Smooth muscle cell (in vitro differentiated cells): ENCODE results near the gene ALCAM. TPM values are rescaled to one million over a fixed set of nuclear protein-coding genes. Genes with fewer than 3 reads are reported as not detected.

Experiments used
- DNase-seq: peaks from one replicate; lab custom pipeline; 2025; ENCODE audit not compliant: unreplicated experiment; lab: John Stamatoyannopoulos, UW
- H2AFZ ChIP-seq: fragments of 200-600 bp; sonication (generic); 2 replicates; pipeline ENCODE4 v1.6.0; 2016; ENCODE audit warnings: antibody characterized with exemption, low read depth, mild to moderate bottlenecking
- H3F3A ChIP-seq: fragments of 200-600 bp; sonication (generic); 2 replicates; pipeline ENCODE4 v1.6.0; 2017; ENCODE audit warnings: antibody characterized with exemption, low read depth
- H3K27ac ChIP-seq: fragments of 200-600 bp; sonication (generic); 2 replicates; pipeline ENCODE4 v1.5.1; 2016; ENCODE audit warnings: low read depth, mild to moderate bottlenecking
- H3K27me3 ChIP-seq: fragments of 200-600 bp; sonication (generic); 2 replicates; pipeline ENCODE4 v1.6.1; 2016; ENCODE audit warnings: low read depth, mild to moderate bottlenecking
- H3K36me3 ChIP-seq: fragments of 200-600 bp; sonication (generic); 2 replicates; pipeline ENCODE4 v1.5.1; 2016; ENCODE audit warnings: low read depth
- H3K4me1 ChIP-seq: fragments of 200-600 bp; sonication (generic); 2 replicates; pipeline ENCODE4 v1.5.1; 2016; ENCODE audit warnings: low read depth
- H3K4me2 ChIP-seq: fragments of 200-600 bp; sonication (generic); 2 replicates; pipeline ENCODE4 v1.6.0; 2016; ENCODE audit warnings: mild to moderate bottlenecking
- H3K4me3 ChIP-seq: fragments of 200-600 bp; sonication (generic); 2 replicates; pipeline ENCODE4 v1.5.1; 2016; ENCODE audit warnings: mild to moderate bottlenecking
- H3K79me2 ChIP-seq: fragments of 200-600 bp; sonication (generic); 2 replicates; pipeline ENCODE4 v1.6.0; 2016; ENCODE audit warnings: low read depth, mild to moderate bottlenecking
- H3K9ac ChIP-seq: fragments of 200-600 bp; sonication (generic); 2 replicates; pipeline ENCODE4 v1.6.0; 2016; ENCODE audit warnings: low read depth
- H3K9me3 ChIP-seq: fragments of 200-600 bp; sonication (generic); replicated peaks from 2 replicates; pipeline ENCODE4 v1.5.1; 2016; ENCODE audit warnings: low read depth
- H4K20me1 ChIP-seq: fragments of 200-600 bp; sonication (generic); 2 replicates; pipeline ENCODE4 v1.6.0; 2016; ENCODE audit warnings: low read depth
- CTCF ChIP-seq: fragments of 200-600 bp; sonication (generic); IDR thresholded peaks from 2 replicates; pipeline ENCODE4 v1.5.1; 2017; ENCODE audit warnings: borderline replicate concordance, mild to moderate bottlenecking, antibody characterized with exemption; ENCODE audit not compliant: insufficient read depth, poor library complexity, severe bottlenecking
- WGBS: methylation state at CpG from one replicate; pipeline ENCODE4 v1.1.7; 2016; ENCODE audit warnings: low lambda C conversion rate; 5-methylcytosine and 5-hydroxymethylcytosine counted together
- polyA plus RNA-seq: library from polyadenylated mRNA; unstranded; fragments of >200 nt; fragmentation: Nextera tagmentation; extraction: Ambion mirVana; gene quantifications from 2 replicates; pipeline ENCODE4 v1.2.1, GENCODE V29; 2016
- total RNA-seq: library from RNA; depleted of rRNA; stranded (reverse); fragments of >200 nt; gene quantifications from 2 replicates; pipeline ENCODE4 v1.2.3, GENCODE V29; 2014

ALCAM gene
- total and polyA plus RNA-seq, 2 experiments from 2014 or later: 110 to 314 TPM

- peak overlapping the region; percentile 2 for H3K4me3 ChIP-seq
- peaks cover 4% of the 10 kb centered on the region for H3K36me3 ChIP-seq
- DNase-seq: no peak
- H3K27me3 ChIP-seq: no peaks in the 10 kb centered on the region
- H3F3A ChIP-seq: peaks cover 33% of the 10 kb centered on the region
- WGBS: 12% methylated on average over 7 of the region's 7 CpGs
- peaks cover 11% of the 10 kb centered on the region for H3K9me3 ChIP-seq
- peak overlapping the region; percentile 82 for H3K9ac ChIP-seq
- H3K79me2 ChIP-seq: peaks cover 92% of the 10 kb centered on the region
- no peak for TF ChIP-seq CTCF
- H2AFZ ChIP-seq: peak overlapping the region; percentile 22
- peaks cover 16% of the 10 kb centered on the region for H3K4me1 ChIP-seq
- H4K20me1 ChIP-seq: no peaks in the 10 kb centered on the region
- peak overlapping the region; percentile 77 for H3K4me2 ChIP-seq
- H3K27ac ChIP-seq: peak overlapping the region; percentile 99
These were observed 27.5 kb downstream of the ALCAM start for GRCh38 chr3:105394177-105394576.

DNA sequence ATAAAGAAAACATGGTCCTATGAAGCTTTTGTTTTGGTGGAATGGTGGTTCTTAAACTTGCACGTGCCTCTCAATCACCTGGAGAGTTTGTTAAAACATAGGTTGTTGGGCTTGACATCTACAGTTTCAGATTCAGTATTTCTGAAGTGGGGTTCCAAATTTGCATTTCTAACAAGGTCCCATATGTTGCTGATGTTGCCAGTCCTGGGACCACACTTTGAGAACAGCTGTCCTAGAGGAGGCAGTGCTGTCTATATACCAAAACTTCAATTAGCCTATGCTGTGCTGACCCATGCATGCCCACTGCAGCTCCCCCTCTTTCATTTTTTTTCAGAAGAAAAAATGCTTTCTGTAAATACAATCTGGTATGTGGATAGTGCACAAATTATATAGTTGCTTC lies 31.3 kb downstream of the ALCAM start:
- Histone ChIP-seq H3K4me1 (peaks cover 26% of the 10 kb centered on the region), H3K79me2 (peaks cover 88% of the 10 kb centered on the region), H2AFZ (no peak overlapping the region), H3K4me2 (peak overlapping the region; percentile 15), H3K9me3 (no peaks in the 10 kb centered on the region), H3K27me3 (no peaks in the 10 kb centered on the region), H3K36me3 (no peaks in the 10 kb centered on the region), H3F3A (peaks cover 28% of the 10 kb centered on the region), H4K20me1 (no peaks in the 10 kb centered on the region), H3K9ac (no peak overlapping the region), H3K27ac (peak overlapping the region; percentile 99), H3K4me3 (no peak overlapping the region)
- no peak for DNase-seq
- TF ChIP-seq CTCF: no peak
- WGBS: 84% methylated on average over 1 of the region's 1 CpG

- Histone ChIP-seq H3K9ac (no peak overlapping the region), H3K27ac (peak overlapping the region; percentile 99), H3K4me3 (no peak overlapping the region), H3K4me2 (peak overlapping the region; percentile 15), H3K79me2 (peaks cover 88% of the 10 kb centered on the region), H4K20me1 (no peaks in the 10 kb centered on the region), H3K9me3 (no peaks in the 10 kb centered on the region), H3F3A (peaks cover 23% of the 10 kb centered on the region), H2AFZ (no peak overlapping the region), H3K27me3 (no peaks in the 10 kb centered on the region), H3K36me3 (peaks cover 3% of the 10 kb centered on the region), H3K4me1 (peaks cover 25% of the 10 kb centered on the region)
- no peak for DNase-seq
- TF ChIP-seq CTCF: no peak
These were observed 31.7 kb downstream of the ALCAM start for GRCh38 chr3:105398437-105398836.

DNA sequence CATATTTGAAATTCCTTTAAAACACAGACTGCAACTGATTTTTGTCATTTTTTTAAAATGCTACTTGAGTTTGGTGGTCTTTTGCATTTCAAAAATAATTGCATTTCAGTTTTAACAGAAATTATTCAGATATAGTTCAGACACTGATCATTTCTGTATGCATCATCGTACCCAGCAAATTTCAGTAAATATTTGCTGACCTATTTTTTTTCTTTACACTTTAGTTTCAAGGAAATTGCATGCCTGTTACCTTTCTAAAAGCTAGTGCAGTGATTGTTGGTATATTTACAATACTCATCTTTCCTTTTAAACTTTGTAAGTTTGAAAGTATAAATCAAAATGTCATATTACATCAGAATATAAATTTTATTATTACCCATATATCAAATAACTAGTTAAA lies 32.4 kb downstream of the ALCAM start:
- 91% methylated on average over 1 of the region's 1 CpG for WGBS
- Histone ChIP-seq H3K79me2 (peaks cover 93% of the 10 kb centered on the region), H4K20me1 (no peaks in the 10 kb centered on the region), H3K36me3 (peaks cover 6% of the 10 kb centered on the region), H3K27me3 (no peaks in the 10 kb centered on the region), H3K27ac (peak overlapping the region; percentile 99), H2AFZ (no peak overlapping the region), H3F3A (peaks cover 22% of the 10 kb centered on the region), H3K9ac (no peak overlapping the region), H3K4me3 (no peak overlapping the region), H3K4me2 (peak overlapping the region; percentile 15), H3K9me3 (no peaks in the 10 kb centered on the region), H3K4me1 (peaks cover 19% of the 10 kb centered on the region)
- no peak for DNase-seq
- TF ChIP-seq CTCF: no peak
